ENCODE data around the gene PITPNB.
A peak's percentile ranks its signal among the peaks of the same experiment; 100 is the strongest.

Gene PITPNB

GRCh38 chr22:27853424-27853823, 65.6 kb downstream of the PITPNB start:
- peak; percentile 35 for DNase-seq

- peak; percentile 73 for DNase-seq
Observed at GRCh38 chr22:27851974-27852746, 66.9 kb downstream of the PITPNB start.

GRCh38 chr22:27850000-27850521, 69.0 kb downstream of the PITPNB start:
- DNase-seq = peak; percentile 48

- DNase-seq = no peak
Observed at GRCh38 chr22:27848005-27848404, 71.1 kb downstream of the PITPNB start.

GRCh38 chr22:27846910-27847309, 72.1 kb downstream of the PITPNB start:
- DNase-seq = no peak

GRCh38 chr22:27846248-27846757, 72.8 kb downstream of the PITPNB start:
- DNase-seq = no peak

GRCh38 chr22:27845644-27846043, 73.4 kb downstream of the PITPNB start:
- no peak for DNase-seq

- peak; percentile 67 for DNase-seq
Observed at GRCh38 chr22:27844656-27845591, 74.1 kb downstream of the PITPNB start.

GRCh38 chr22:27844256-27844655, 74.8 kb downstream of the PITPNB start:
- DNase-seq = no peak

GRCh38 chr22:27843441-27843840, 75.6 kb downstream of the PITPNB start:
- DNase-seq = no peak

GRCh38 chr22:27842669-27843431, 76.2 kb downstream of the PITPNB start:
- DNase-seq = peak; percentile 72

GRCh38 chr22:27842201-27842600, 76.9 kb downstream of the PITPNB start:
- DNase-seq = no peak

- no peak for DNase-seq
Observed at GRCh38 chr22:27840436-27840835, 78.6 kb downstream of the PITPNB start.

- DNase-seq = no peak
Observed at GRCh38 chr22:27839057-27839660, 79.9 kb downstream of the PITPNB start.

GRCh38 chr22:27836181-27836580, 82.9 kb downstream of the PITPNB start:
- DNase-seq = peak; percentile 87

- peak; percentile 71 for DNase-seq
Observed at GRCh38 chr22:27835446-27835845, 83.6 kb downstream of the PITPNB start.

GRCh38 chr22:27834364-27835185, 84.5 kb downstream of the PITPNB start:
- no peak for DNase-seq

GRCh38 chr22:27833803-27834202, 85.3 kb downstream of the PITPNB start:
- DNase-seq = no peak

- no peak for DNase-seq
Observed at GRCh38 chr22:27832606-27833005, 86.5 kb downstream of the PITPNB start.

- no peak for DNase-seq
Observed at GRCh38 chr22:27829620-27830019, 89.4 kb downstream of the PITPNB start.

Data from fibroblast of upper back skin (primary cell).